Neural crest cell (in vitro differentiated cells): ENCODE data around the gene FOXN1. TPM values are rescaled to one million over a fixed set of nuclear protein-coding genes. Genes with fewer than 3 reads are reported as not detected.

Source experiments
- DNase-seq: peaks from one replicate; pipeline ENCODE4 v3.0.0; 2021; ENCODE audit warnings: low read depth, mixed read lengths, low spot score
- H3K27ac Mint-ChIP-seq: one replicate; pipeline ENCODE4 v1.8.0; 2021; ENCODE audit warnings: mild to moderate bottlenecking, mixed read lengths; ENCODE audit not compliant: unreplicated experiment
- H3K27me3 Mint-ChIP-seq: 2 replicates; pipeline ENCODE4 v1.8.0; 2021; ENCODE audit warnings: low read depth, mild to moderate bottlenecking, mixed read lengths
- H3K36me3 Mint-ChIP-seq: 2 replicates; pipeline ENCODE4 v1.8.0; 2021; ENCODE audit warnings: low read depth, mild to moderate bottlenecking, mixed read lengths
- H3K4me1 Mint-ChIP-seq: 2 replicates; pipeline ENCODE4 v1.8.0; 2021; ENCODE audit warnings: mixed read lengths
- H3K4me3 Mint-ChIP-seq: one replicate; pipeline ENCODE4 v1.8.0; 2021; ENCODE audit warnings: mild to moderate bottlenecking, mixed read lengths
- H3K9me3 Mint-ChIP-seq: 2 replicates; pipeline ENCODE4 v1.8.0; 2021; ENCODE audit warnings: mixed read lengths
- CTCF ChIP-seq: fragments of 200-600 bp; sonication (generic); conservative IDR thresholded peaks from 2 replicates; pipeline ENCODE4 v1.5.0; 2021; ENCODE audit warnings: antibody characterized with exemption, mild to moderate bottlenecking
- total RNA-seq: library from RNA; stranded (reverse); gene quantifications from 2 replicates; pipeline ENCODE4 v1.2.1, GENCODE V29; 2021

Gene FOXN1
- total RNA-seq, 1 donor from 2014 or later: not detected

- Mint-ChIP-seq H3K9me3 (no peaks in the 10 kb centered on the region), H3K27ac (no peak overlapping the region), H3K36me3 (no peaks in the 10 kb centered on the region), H3K4me3 (no peak overlapping the region), H3K27me3 (no peaks in the 10 kb centered on the region), H3K4me1 (no peaks in the 10 kb centered on the region)
- TF ChIP-seq CTCF: no peak
- DNase-seq: no peak
These were observed 24.1 kb downstream of the FOXN1 start for GRCh38 chr17:28530250-28530649.

- H3K4me1 Mint-ChIP-seq: no peaks in the 10 kb centered on the region
- no peaks in the 10 kb centered on the region for H3K36me3 Mint-ChIP-seq
- TF ChIP-seq CTCF: no peak
- no peaks in the 10 kb centered on the region for H3K9me3 Mint-ChIP-seq
- H3K27ac Mint-ChIP-seq: no peak overlapping the region
- DNase-seq: no peak
- H3K27me3 Mint-ChIP-seq: no peaks in the 10 kb centered on the region
- no peak overlapping the region for H3K4me3 Mint-ChIP-seq
These were observed 24.8 kb downstream of the FOXN1 start for GRCh38 chr17:28530926-28531325.

DNA sequence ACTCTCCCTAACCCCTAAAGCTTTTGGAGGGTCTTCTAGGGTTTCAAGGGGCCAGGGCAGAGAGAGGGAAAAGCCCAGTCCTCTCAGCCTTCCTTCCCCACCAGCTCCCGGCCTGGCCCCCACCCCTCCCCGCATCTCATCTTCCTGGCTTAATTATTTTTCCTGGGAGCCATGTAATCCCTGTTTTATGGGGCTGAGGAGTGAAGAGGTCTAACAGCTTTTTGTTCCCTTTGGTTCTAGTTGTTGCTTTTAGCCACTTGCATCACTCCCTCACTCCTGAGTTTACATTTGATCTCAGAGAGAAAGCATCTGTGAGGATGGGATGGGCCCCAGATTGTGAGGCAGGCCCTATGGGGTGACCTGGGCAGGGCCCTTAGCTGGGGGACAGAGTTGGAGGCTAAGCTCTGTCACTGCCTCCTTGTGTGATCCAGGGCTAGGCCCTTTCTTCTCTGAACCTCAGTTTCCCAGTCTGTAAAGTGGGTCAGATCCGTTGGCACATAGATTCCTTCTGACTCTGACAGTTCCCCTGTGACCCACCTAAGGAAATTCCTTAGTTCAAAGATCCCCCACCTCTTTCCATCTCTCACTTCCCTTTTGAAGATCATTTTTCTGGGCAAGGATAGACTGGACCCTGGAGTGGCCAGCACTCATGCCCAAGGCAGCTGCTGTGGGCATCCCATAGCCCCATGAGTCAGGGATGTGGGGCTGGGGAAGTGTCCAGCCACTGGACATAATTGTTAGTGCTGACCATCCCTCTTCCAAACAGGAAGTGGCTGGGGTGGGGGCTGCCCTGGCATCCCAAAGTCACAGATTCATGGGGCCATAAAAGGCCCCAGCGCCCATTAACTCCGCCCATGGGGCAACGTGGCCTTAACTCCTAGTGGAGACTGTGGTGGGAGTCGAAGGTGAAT, 26.2 kb downstream of the FOXN1 start:
- no peak overlapping the region for H3K4me3 Mint-ChIP-seq
- H3K9me3 Mint-ChIP-seq: no peaks in the 10 kb centered on the region
- no peak for TF ChIP-seq CTCF
- DNase-seq: no peak
- H3K36me3 Mint-ChIP-seq: no peaks in the 10 kb centered on the region
- no peak overlapping the region for H3K27ac Mint-ChIP-seq
- no peaks in the 10 kb centered on the region for H3K4me1 Mint-ChIP-seq
- no peaks in the 10 kb centered on the region for H3K27me3 Mint-ChIP-seq

DNA sequence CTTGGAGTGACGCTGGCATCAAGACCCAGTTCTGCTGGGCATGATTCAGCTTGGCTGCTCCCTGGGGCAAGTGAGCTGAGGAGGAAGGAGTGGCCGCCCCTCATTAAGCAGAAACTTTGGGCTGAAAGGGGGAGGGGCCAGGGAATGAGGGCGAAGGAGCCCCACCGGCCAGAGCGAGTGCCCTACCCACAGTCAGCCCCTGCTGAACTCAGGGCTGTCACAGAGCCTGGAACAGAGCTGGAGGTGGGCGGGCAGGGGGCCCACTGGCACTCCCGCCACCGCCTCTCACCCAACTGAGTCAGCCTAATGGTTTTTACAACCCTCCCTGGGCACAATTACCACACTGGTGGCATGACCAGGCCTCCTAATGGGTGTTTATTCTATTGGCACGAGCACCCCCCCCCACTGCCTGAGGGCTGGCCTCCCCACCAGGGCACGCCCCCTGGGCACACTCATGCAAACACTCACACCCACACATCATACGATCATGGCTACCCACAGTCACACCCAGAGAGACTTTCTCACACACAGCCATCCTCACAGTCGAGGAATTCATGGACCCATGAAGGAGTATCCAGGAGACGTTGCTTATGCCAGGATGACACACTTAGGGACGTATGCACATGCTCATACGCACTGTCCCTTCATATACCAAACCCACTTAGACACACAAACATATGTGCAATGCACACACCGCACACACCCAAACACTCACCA, 27.1 kb downstream of the FOXN1 start:
- Mint-ChIP-seq H3K9me3 (no peaks in the 10 kb centered on the region), H3K36me3 (no peaks in the 10 kb centered on the region), H3K27ac (peak overlapping the region; percentile 57), H3K4me3 (no peak overlapping the region), H3K27me3 (peaks cover 4% of the 10 kb centered on the region), H3K4me1 (no peaks in the 10 kb centered on the region)
- no peak for TF ChIP-seq CTCF
- no peak for DNase-seq

DNA sequence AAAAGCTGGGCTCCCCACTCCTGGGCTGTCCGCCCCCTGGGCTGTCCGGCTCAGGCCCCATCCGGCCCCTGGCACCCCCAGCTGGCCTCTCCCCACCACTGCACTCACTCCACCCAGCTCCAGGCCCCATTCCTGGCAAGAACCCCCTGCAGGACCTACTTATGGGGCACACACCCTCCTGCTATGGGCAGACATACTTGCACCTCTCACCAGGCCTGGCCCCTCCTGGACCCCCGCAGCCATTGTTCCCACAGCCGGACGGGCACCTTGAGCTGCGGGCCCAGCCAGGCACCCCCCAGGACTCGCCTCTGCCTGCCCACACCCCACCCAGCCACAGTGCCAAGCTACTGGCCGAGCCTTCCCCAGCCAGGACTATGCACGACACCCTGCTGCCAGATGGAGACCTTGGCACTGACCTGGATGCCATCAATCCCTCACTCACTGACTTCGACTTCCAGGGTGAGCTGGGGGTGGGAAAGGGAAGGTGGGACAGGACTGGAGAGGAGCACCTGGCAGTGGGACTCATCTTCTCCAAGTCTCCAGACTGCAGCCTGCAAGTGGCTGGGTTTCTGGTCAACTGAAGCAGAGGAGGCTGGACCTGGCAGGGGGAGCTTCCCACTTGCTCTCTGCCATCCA, 28.7 kb downstream of the FOXN1 start:
- no peaks in the 10 kb centered on the region for H3K36me3 Mint-ChIP-seq
- no peak for DNase-seq
- H3K4me1 Mint-ChIP-seq: no peaks in the 10 kb centered on the region
- peaks cover 4% of the 10 kb centered on the region for H3K27me3 Mint-ChIP-seq
- H3K4me3 Mint-ChIP-seq: no peak overlapping the region
- H3K9me3 Mint-ChIP-seq: no peaks in the 10 kb centered on the region
- H3K27ac Mint-ChIP-seq: no peak overlapping the region
- no peak for TF ChIP-seq CTCF
